ENCODE measurements around the gene KIZ.

Gene KIZ

DNA sequence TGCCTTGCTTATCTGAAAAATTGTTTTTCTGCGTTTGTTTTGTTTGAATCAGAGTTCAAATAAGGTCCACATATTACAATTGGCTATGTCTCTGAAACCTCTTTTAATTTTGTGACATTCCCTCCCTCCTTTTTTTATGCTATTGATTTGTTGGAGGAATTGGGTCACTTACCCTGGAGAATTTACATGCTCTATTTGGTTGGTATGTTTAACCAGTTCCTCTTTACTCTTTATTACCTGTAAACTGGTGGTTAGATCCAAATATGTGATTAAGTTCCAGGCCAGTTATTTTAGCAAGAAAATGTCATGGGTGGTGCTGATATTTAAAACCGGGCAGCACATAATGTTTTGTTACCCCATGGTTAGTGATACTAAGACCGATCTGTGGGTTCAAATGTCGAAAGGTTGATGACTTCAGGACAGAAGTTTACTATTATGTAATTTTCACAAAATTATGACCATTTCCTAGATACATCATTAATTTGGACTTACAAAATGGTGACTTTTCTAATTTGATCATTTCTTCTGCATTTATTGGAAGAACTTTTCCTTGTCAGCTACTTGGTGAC, 77.3 kb downstream of the KIZ start:
- Histone ChIP-seq H3K4ac (ENCODE audit: low read depth, low read length) (no peak overlapping the region), H4K91ac (ENCODE audit: low read depth, low read length) (no peak overlapping the region), H3K9me3 (ENCODE audit: insufficient read depth, low read depth, low read length) (no peaks in the 10 kb centered on the region), H3K27me3 (ENCODE audit: insufficient read depth, low read length) (no peaks in the 10 kb centered on the region), H4K12ac (ENCODE audit: low read depth, low read length) (no peak overlapping the region), H3K4me1 (ENCODE audit: control insufficient read depth in 1 of 2, insufficient read depth in 2 of 2, low read length in 2 of 2) (no peaks in the 10 kb centered on the region), H2BK12ac (ENCODE audit: low read length) (no peak overlapping the region), H2BK120ac (ENCODE audit: insufficient read depth, low read length, poor library complexity) (no peak overlapping the region), H2AK5ac (ENCODE audit: low read length) (no peak overlapping the region), H2BK5ac (ENCODE audit: low read depth, low read length, poor library complexity) (no peak overlapping the region), H3K14ac (ENCODE audit: low read length) (no peak overlapping the region), H3K4me2 (ENCODE audit: low read length) (no peak overlapping the region), H3K18ac (ENCODE audit: low read length) (no peak overlapping the region), H4K8ac (ENCODE audit: low read depth, low read length) (no peak overlapping the region), H3K79me1 (ENCODE audit: low read length) (no peaks in the 10 kb centered on the region), H3K4me3 (ENCODE audit: low read depth, low read length) (no peak overlapping the region), H3K23ac (ENCODE audit: low read length) (no peak overlapping the region), H3K27ac (ENCODE audit: low read depth, low read length) (no peak overlapping the region), H3K36me3 (ENCODE audit: control insufficient read depth in 1 of 2, insufficient read depth in 2 of 2, low read length in 2 of 2) (no peaks in the 10 kb centered on the region), H2AFZ (ENCODE audit: insufficient read depth, low read length, poor library complexity) (no peak overlapping the region), H3K9ac (ENCODE audit: low read length) (no peak overlapping the region), H3K79me2 (ENCODE audit: control insufficient read depth, insufficient read depth, low read length, poor library complexity) (no peaks in the 10 kb centered on the region)
- DNase-seq, result no peak
- no CpG with 5 or more reads among the region's 4 CpGs for WGBS (ENCODE audit: extremely low coverage, insufficient coverage, insufficient read length)

GRCh38 chr20:21206584-21206983, 80.7 kb downstream of the KIZ start:
- no peak for DNase-seq
- Histone ChIP-seq H2BK5ac (ENCODE audit: low read depth, low read length, poor library complexity) (no peak overlapping the region), H3K79me2 (ENCODE audit: control insufficient read depth, insufficient read depth, low read length, poor library complexity) (no peaks in the 10 kb centered on the region), H3K36me3 (ENCODE audit: control insufficient read depth in 1 of 2, insufficient read depth in 2 of 2, low read length in 2 of 2) (no peaks in the 10 kb centered on the region), H4K12ac (ENCODE audit: low read depth, low read length) (no peak overlapping the region), H4K8ac (ENCODE audit: low read depth, low read length) (no peak overlapping the region), H3K4ac (ENCODE audit: low read depth, low read length) (no peak overlapping the region), H2AK5ac (ENCODE audit: low read length) (no peak overlapping the region), H3K4me3 (ENCODE audit: low read depth, low read length) (no peak overlapping the region), H3K23ac (ENCODE audit: low read length) (no peak overlapping the region), H3K4me1 (ENCODE audit: control insufficient read depth in 1 of 2, insufficient read depth in 2 of 2, low read length in 2 of 2) (no peaks in the 10 kb centered on the region), H3K79me1 (ENCODE audit: low read length) (no peaks in the 10 kb centered on the region), H2AFZ (ENCODE audit: insufficient read depth, low read length, poor library complexity) (no peak overlapping the region), H3K14ac (ENCODE audit: low read length) (no peak overlapping the region), H3K9ac (ENCODE audit: low read length) (no peak overlapping the region), H2BK12ac (ENCODE audit: low read length) (no peak overlapping the region), H3K9me3 (ENCODE audit: insufficient read depth, low read depth, low read length) (no peaks in the 10 kb centered on the region), H3K27ac (ENCODE audit: low read depth, low read length) (no peak overlapping the region), H3K27me3 (ENCODE audit: insufficient read depth, low read length) (no peaks in the 10 kb centered on the region), H4K91ac (ENCODE audit: low read depth, low read length) (no peak overlapping the region), H3K4me2 (ENCODE audit: low read length) (no peak overlapping the region), H2BK120ac (ENCODE audit: insufficient read depth, low read length, poor library complexity) (no peak overlapping the region), H3K18ac (ENCODE audit: low read length) (no peak overlapping the region)
- whole genome bisulfite sequencing (ENCODE audit: extremely low coverage, insufficient coverage, insufficient read length), result no CpG with 5 or more reads among the region's 3 CpGs

GRCh38 chr20:21208999-21209398, 83.1 kb downstream of the KIZ start:
- no peaks in the 10 kb centered on the region for H3K4me1 ChIP-seq (ENCODE audit: control insufficient read depth in 1 of 2, insufficient read depth in 2 of 2, low read length in 2 of 2)
- H4K91ac ChIP-seq (ENCODE audit: low read depth, low read length), result no peak overlapping the region
- no peak overlapping the region for H3K14ac ChIP-seq (ENCODE audit: low read length)
- H2BK120ac ChIP-seq (ENCODE audit: insufficient read depth, low read length, poor library complexity), result no peak overlapping the region
- H3K18ac ChIP-seq (ENCODE audit: low read length), result no peak overlapping the region
- H3K36me3 ChIP-seq (ENCODE audit: control insufficient read depth in 1 of 2, insufficient read depth in 2 of 2, low read length in 2 of 2), result no peaks in the 10 kb centered on the region
- no peak overlapping the region for H4K8ac ChIP-seq (ENCODE audit: low read depth, low read length)
- no peak overlapping the region for H2BK12ac ChIP-seq (ENCODE audit: low read length)
- no peak overlapping the region for H3K4me3 ChIP-seq (ENCODE audit: low read depth, low read length)
- H4K12ac ChIP-seq (ENCODE audit: low read depth, low read length), result no peak overlapping the region
- no peak overlapping the region for H3K9ac ChIP-seq (ENCODE audit: low read length)
- H3K27ac ChIP-seq (ENCODE audit: low read depth, low read length), result no peak overlapping the region
- H2AFZ ChIP-seq (ENCODE audit: insufficient read depth, low read length, poor library complexity), result no peak overlapping the region
- no peak overlapping the region for H3K4ac ChIP-seq (ENCODE audit: low read depth, low read length)
- peak in 1 of 2 donors; percentile 36 for DNase-seq
- no peaks in the 10 kb centered on the region for H3K27me3 ChIP-seq (ENCODE audit: insufficient read depth, low read length)
- no peak overlapping the region for H2BK5ac ChIP-seq (ENCODE audit: low read depth, low read length, poor library complexity)
- H3K79me1 ChIP-seq (ENCODE audit: low read length), result no peaks in the 10 kb centered on the region
- H3K9me3 ChIP-seq (ENCODE audit: insufficient read depth, low read depth, low read length), result no peaks in the 10 kb centered on the region
- no peak overlapping the region for H2AK5ac ChIP-seq (ENCODE audit: low read length)
- no peak overlapping the region for H3K23ac ChIP-seq (ENCODE audit: low read length)
- H3K4me2 ChIP-seq (ENCODE audit: low read length), result no peak overlapping the region
- no peaks in the 10 kb centered on the region for H3K79me2 ChIP-seq (ENCODE audit: control insufficient read depth, insufficient read depth, low read length, poor library complexity)
- no CpG with 5 or more reads among the region's 3 CpGs for WGBS (ENCODE audit: extremely low coverage, insufficient coverage, insufficient read length)

DNA sequence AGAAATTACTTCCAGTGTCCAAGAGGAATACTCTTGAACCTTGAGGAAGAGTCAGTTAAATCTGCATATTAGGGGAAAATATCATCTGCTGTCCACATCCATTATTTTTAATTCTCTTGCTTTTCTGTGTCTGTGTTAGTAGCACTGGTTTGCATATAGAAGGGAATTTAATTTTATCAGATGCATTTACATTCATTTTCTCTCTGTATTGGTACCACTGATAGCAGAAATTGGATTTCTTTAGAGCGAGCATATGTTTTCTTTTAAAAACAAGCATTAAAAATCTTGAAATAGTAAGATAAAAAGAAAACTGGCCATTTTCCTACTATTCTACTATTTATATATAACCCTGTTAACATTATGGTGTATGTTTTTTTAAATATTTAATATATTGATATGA, 83.8 kb downstream of the KIZ start:
- Histone ChIP-seq H3K79me1 (ENCODE audit: low read length) (no peaks in the 10 kb centered on the region), H2BK5ac (ENCODE audit: low read depth, low read length, poor library complexity) (no peak overlapping the region), H2AFZ (ENCODE audit: insufficient read depth, low read length, poor library complexity) (no peak overlapping the region), H3K23ac (ENCODE audit: low read length) (no peak overlapping the region), H3K9me3 (ENCODE audit: insufficient read depth, low read depth, low read length) (no peaks in the 10 kb centered on the region), H3K27me3 (ENCODE audit: insufficient read depth, low read length) (no peaks in the 10 kb centered on the region), H4K91ac (ENCODE audit: low read depth, low read length) (no peak overlapping the region), H3K4me1 (ENCODE audit: control insufficient read depth in 1 of 2, insufficient read depth in 2 of 2, low read length in 2 of 2) (no peaks in the 10 kb centered on the region), H4K12ac (ENCODE audit: low read depth, low read length) (no peak overlapping the region), H3K27ac (ENCODE audit: low read depth, low read length) (no peak overlapping the region), H2BK120ac (ENCODE audit: insufficient read depth, low read length, poor library complexity) (no peak overlapping the region), H3K9ac (ENCODE audit: low read length) (no peak overlapping the region), H3K4me3 (ENCODE audit: low read depth, low read length) (no peak overlapping the region), H2BK12ac (ENCODE audit: low read length) (no peak overlapping the region), H3K79me2 (ENCODE audit: control insufficient read depth, insufficient read depth, low read length, poor library complexity) (no peaks in the 10 kb centered on the region), H2AK5ac (ENCODE audit: low read length) (no peak overlapping the region), H3K14ac (ENCODE audit: low read length) (no peak overlapping the region), H3K4ac (ENCODE audit: low read depth, low read length) (no peak overlapping the region), H3K18ac (ENCODE audit: low read length) (no peak overlapping the region), H4K8ac (ENCODE audit: low read depth, low read length) (no peak overlapping the region), H3K4me2 (ENCODE audit: low read length) (no peak overlapping the region), H3K36me3 (ENCODE audit: control insufficient read depth in 1 of 2, insufficient read depth in 2 of 2, low read length in 2 of 2) (no peaks in the 10 kb centered on the region)
- WGBS (ENCODE audit: extremely low coverage, insufficient coverage, insufficient read length), result no CpG with 5 or more reads among the region's 1 CpG
- DNase-seq, result no peak
